Muscle layer of colon (tissue), 2 donors: Measurements from ENCODE around the gene PLRG1.
"Not testable (repeated sequence)": the region's sequence is repeated elsewhere in the genome, so short reads cannot be mapped to it uniquely, and the experiment has no call there.

Source experiments
- H3K27ac ChIP-seq: one replicate; pipeline ENCODE4 v1.7.0; 2013; ENCODE audit warnings: low read depth, mild to moderate bottlenecking, low read length, moderate library complexity
- H3K27me3 ChIP-seq, 2 donors: one replicate each; pipeline ENCODE4 v1.7.0; 2013; ENCODE audit warnings: low read length in 2 of 2, mild to moderate bottlenecking in 2 of 2; ENCODE audit not compliant: insufficient read depth in 2 of 2, control insufficient read depth in 1 of 2
- H3K36me3 ChIP-seq: one replicate; pipeline ENCODE4 v1.7.0; 2013; ENCODE audit warnings: mild to moderate bottlenecking, low read length; ENCODE audit not compliant: insufficient read depth
- H3K4me1 ChIP-seq: one replicate; pipeline ENCODE4 v1.7.0; 2013; ENCODE audit warnings: mild to moderate bottlenecking, low read length; ENCODE audit not compliant: insufficient read depth
- H3K4me3 ChIP-seq, 2 donors: one replicate each; pipeline ENCODE4 v1.7.0; 2013; ENCODE audit warnings: low read length in 2 of 2, low read depth in 1 of 2, mild to moderate bottlenecking in 1 of 2, moderate library complexity in 1 of 2
- H3K9ac ChIP-seq: one replicate; pipeline ENCODE4 v1.7.0; 2013; ENCODE audit warnings: low read length
- H3K9me3 ChIP-seq: one replicate; pipeline ENCODE4 v1.7.0; 2013; ENCODE audit warnings: mild to moderate bottlenecking, low read length
- donor health status: abdominal sarcoma.
- donor health status: Adenocarcinoma of cecum.

Gene PLRG1

GRCh38 chr4:154549894-154550790 is at the start of gene PLRG1:
Gene PLRG1 (minus strand): TSS chr4:154550400. CDS start chr4:154550308, 92 bp downstream.
- Histone ChIP-seq H3K4me1 (peaks cover 13% of the 10 kb centered on the region), H3K4me3 (peak within 1 kb of the TSS; percentile 61 to 95), H3K9me3 (no peaks in the 10 kb centered on the region), H3K36me3 (peaks cover 22% of the 10 kb centered on the region), H3K9ac (peak within 1 kb of the TSS; percentile 91), H3K27me3 (no peaks in the 10 kb centered on the region), H3K27ac (peak within 1 kb of the TSS; percentile 74)

GRCh38 chr4:154597798-154598774 is 47.9 kb upstream of the PLRG1 start:
- H3K4me3 ChIP-seq: no peak overlapping the region
- H3K27me3 ChIP-seq: no peaks in the 10 kb centered on the region
- no peaks in the 10 kb centered on the region for H3K36me3 ChIP-seq
- H3K4me1 ChIP-seq: no peaks in the 10 kb centered on the region
- no peak overlapping the region for H3K9ac ChIP-seq
- H3K9me3 ChIP-seq: no peaks in the 10 kb centered on the region
- H3K27ac ChIP-seq: no peak overlapping the region

- H3K27ac ChIP-seq, H3K9ac ChIP-seq, H3K9me3 ChIP-seq, H3K27me3 ChIP-seq, H3K4me3 ChIP-seq, H3K4me1 ChIP-seq, H3K36me3 ChIP-seq: not testable (repeated sequence)
Measured at GRCh38 chr4:154597281-154597680, 47.1 kb upstream of the PLRG1 start.

GRCh38 chr4:154595807-154596206 is 45.6 kb upstream of the PLRG1 start:
- no peak overlapping the region for H3K4me3 ChIP-seq
- no peak overlapping the region for H3K9ac ChIP-seq
- H3K27me3 ChIP-seq: no peaks in the 10 kb centered on the region

GRCh38 chr4:154594343-154594742 is 44.1 kb upstream of the PLRG1 start:
- not testable (repeated sequence) for H3K27ac ChIP-seq, H3K9ac ChIP-seq, H3K36me3 ChIP-seq, H3K4me3 ChIP-seq, H3K9me3 ChIP-seq, H3K27me3 ChIP-seq, H3K4me1 ChIP-seq

More at GRCh38 chr4:154595807-154596206, 45.6 kb upstream of the PLRG1 start:
- Histone ChIP-seq H3K36me3 (no peaks in the 10 kb centered on the region), H3K4me1 (no peaks in the 10 kb centered on the region), H3K27ac (no peak overlapping the region), H3K9me3 (no peaks in the 10 kb centered on the region)

GRCh38 chr4:154593868-154594267 is 43.7 kb upstream of the PLRG1 start:
- Histone ChIP-seq H3K4me1 (no peaks in the 10 kb centered on the region), H3K27me3 (no peaks in the 10 kb centered on the region), H3K9ac (no peak overlapping the region), H3K27ac (no peak overlapping the region), H3K4me3 (no peak overlapping the region), H3K9me3 (no peaks in the 10 kb centered on the region), H3K36me3 (no peaks in the 10 kb centered on the region)

GRCh38 chr4:154591890-154592289 is 41.7 kb upstream of the PLRG1 start:
- Histone ChIP-seq H3K27me3 (no peaks in the 10 kb centered on the region), H3K4me3 (no peak overlapping the region), H3K9ac (no peak overlapping the region), H3K9me3 (no peaks in the 10 kb centered on the region), H3K27ac (no peak overlapping the region), H3K36me3 (no peaks in the 10 kb centered on the region), H3K4me1 (no peaks in the 10 kb centered on the region)

- Histone ChIP-seq H3K27me3 (no peaks in the 10 kb centered on the region), H3K9me3 (no peaks in the 10 kb centered on the region), H3K27ac (no peak within 1 kb of the TSS), H3K9ac (no peak within 1 kb of the TSS), H3K36me3 (no peaks in the 10 kb centered on the region), H3K4me3 (no peak within 1 kb of the TSS), H3K4me1 (no peaks in the 10 kb centered on the region)
Measured at GRCh38 chr4:154590329-154591006, 40.3 kb upstream of the PLRG1 start, which contains the start of gene FGA. Gene FGA (minus strand): TSS chr4:154590742. CDS start chr4:154590687, 55 bp downstream.

- Histone ChIP-seq H3K4me1 (no peaks in the 10 kb centered on the region), H3K27me3 (no peaks in the 10 kb centered on the region)
Measured at GRCh38 chr4:154589296-154590197, 39.3 kb upstream of the PLRG1 start.

GRCh38 chr4:154588198-154588597 is 38.0 kb upstream of the PLRG1 start:
- Histone ChIP-seq H3K36me3 (no peaks in the 10 kb centered on the region), H3K27me3 (no peaks in the 10 kb centered on the region), H3K27ac (no peak overlapping the region), H3K4me3 (no peak overlapping the region), H3K4me1 (no peaks in the 10 kb centered on the region), H3K9ac (no peak overlapping the region), H3K9me3 (no peaks in the 10 kb centered on the region)

More at GRCh38 chr4:154589296-154590197, 39.3 kb upstream of the PLRG1 start:
- Histone ChIP-seq H3K9me3 (no peaks in the 10 kb centered on the region), H3K27ac (no peak overlapping the region), H3K4me3 (no peak overlapping the region), H3K36me3 (no peaks in the 10 kb centered on the region), H3K9ac (no peak overlapping the region)
